H1 (cell line): ENCODE measurements around the gene ANKS1B.

Experiments
- CBX5 ChIP-seq: fragments of 300-800, 300-1000 bp; sonication (generic); IDR thresholded peaks from 2 replicates; pipeline ENCODE4 v1.7.1; 2016; ENCODE audit warnings: antibody characterized with exemption, low read length, low read depth
- JUND ChIP-seq: IDR thresholded peaks from 2 replicates; pipeline ENCODE4 v1.6.1; 2011; ENCODE audit warnings: mild to moderate bottlenecking, improper control_type of control experiment, low read length
- MAX ChIP-seq: IDR thresholded peaks from 2 replicates; pipeline ENCODE4 v1.6.1; 2012; ENCODE audit warnings: inconsistent platforms
- POLR2A ChIP-seq, 2 experiments: IDR thresholded peaks; 1 replicate in 1 of 2; 2 replicates in 1 of 2; pipeline ENCODE4 v1.6.1; 2011; ENCODE audit warnings: low read depth in 2 of 2, low read length in 2 of 2, mild to moderate bottlenecking in 2 of 2; ENCODE audit errors: control extremely low read depth in 1 of 2
- POLR2AphosphoS5 ChIP-seq: IDR thresholded peaks from 2 replicates; pipeline ENCODE4 v1.6.1; 2011; ENCODE audit warnings: low read depth, low read length
- TF ChIP-seq, protein P1 (sequence below), 3 experiments: IDR thresholded peaks; 1 replicate in 2 of 3; 2 replicates in 1 of 3; pipeline versions ENCODE4 v1.5.1 to v1.6.1; 2011; ENCODE audit warnings: low read length in 3 of 3, mild to moderate bottlenecking in 3 of 3, inconsistent platforms in 2 of 3, low read depth in 1 of 3, moderate library complexity in 1 of 3; ENCODE audit not compliant: insufficient read depth in 1 of 3; ENCODE audit errors: control extremely low read depth in 1 of 3

- TF ChIP-seq JUND = no peak
- TF ChIP-seq, protein P1, sequence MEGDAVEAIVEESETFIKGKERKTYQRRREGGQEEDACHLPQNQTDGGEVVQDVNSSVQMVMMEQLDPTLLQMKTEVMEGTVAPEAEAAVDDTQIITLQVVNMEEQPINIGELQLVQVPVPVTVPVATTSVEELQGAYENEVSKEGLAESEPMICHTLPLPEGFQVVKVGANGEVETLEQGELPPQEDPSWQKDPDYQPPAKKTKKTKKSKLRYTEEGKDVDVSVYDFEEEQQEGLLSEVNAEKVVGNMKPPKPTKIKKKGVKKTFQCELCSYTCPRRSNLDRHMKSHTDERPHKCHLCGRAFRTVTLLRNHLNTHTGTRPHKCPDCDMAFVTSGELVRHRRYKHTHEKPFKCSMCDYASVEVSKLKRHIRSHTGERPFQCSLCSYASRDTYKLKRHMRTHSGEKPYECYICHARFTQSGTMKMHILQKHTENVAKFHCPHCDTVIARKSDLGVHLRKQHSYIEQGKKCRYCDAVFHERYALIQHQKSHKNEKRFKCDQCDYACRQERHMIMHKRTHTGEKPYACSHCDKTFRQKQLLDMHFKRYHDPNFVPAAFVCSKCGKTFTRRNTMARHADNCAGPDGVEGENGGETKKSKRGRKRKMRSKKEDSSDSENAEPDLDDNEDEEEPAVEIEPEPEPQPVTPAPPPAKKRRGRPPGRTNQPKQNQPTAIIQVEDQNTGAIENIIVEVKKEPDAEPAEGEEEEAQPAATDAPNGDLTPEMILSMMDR (IDR thresholded peaks at IDR 0.05; ENCODE audit: control extremely low read depth in 1 of 3, insufficient read depth in 1 of 3, low read depth in 1 of 3, low read length in 3 of 3) = no peak
- no peak for TF ChIP-seq POLR2A (IDR thresholded peaks at IDR 0.05; ENCODE audit: control extremely low read depth in 1 of 2, low read depth in 2 of 2, low read length in 2 of 2)
- no peak for TF ChIP-seq MAX
- TF ChIP-seq CBX5 = no peak
- TF ChIP-seq POLR2AphosphoS5 = no peak
These were observed 959.9 kb downstream of the ANKS1B start for GRCh38 chr12:99024870-99025269.
